ENCODE measurements around the gene GCLM.
"Not testable (repeated sequence)": the region's sequence is repeated elsewhere in the genome, so short reads cannot be mapped to it uniquely, and the experiment has no call there.

The GCLM gene

GRCh38 chr1:93888900-93889299 is 20.3 kb downstream of the GCLM start:
- DNase-seq: no peak

- DNase-seq: no peak
Observed at GRCh38 chr1:93882269-93882668, 27.0 kb downstream of the GCLM start.

- DNase-seq: no peak
Observed at GRCh38 chr1:93880731-93881130, 28.5 kb downstream of the GCLM start.

- peak; percentile 94 for DNase-seq
Observed at GRCh38 chr1:93878889-93879586, 30.2 kb downstream of the GCLM start, which contains the start of gene DNTTIP2. TSS of gene DNTTIP2 (minus strand) at chr1:93879206. CDS start at chr1:93879148, 58 bp downstream.

- peak; percentile 68 for DNase-seq
Observed at GRCh38 chr1:93878501-93878888, 30.7 kb downstream of the GCLM start.

- no peak for DNase-seq
Observed at GRCh38 chr1:93877529-93877928, 31.7 kb downstream of the GCLM start.

DNA sequence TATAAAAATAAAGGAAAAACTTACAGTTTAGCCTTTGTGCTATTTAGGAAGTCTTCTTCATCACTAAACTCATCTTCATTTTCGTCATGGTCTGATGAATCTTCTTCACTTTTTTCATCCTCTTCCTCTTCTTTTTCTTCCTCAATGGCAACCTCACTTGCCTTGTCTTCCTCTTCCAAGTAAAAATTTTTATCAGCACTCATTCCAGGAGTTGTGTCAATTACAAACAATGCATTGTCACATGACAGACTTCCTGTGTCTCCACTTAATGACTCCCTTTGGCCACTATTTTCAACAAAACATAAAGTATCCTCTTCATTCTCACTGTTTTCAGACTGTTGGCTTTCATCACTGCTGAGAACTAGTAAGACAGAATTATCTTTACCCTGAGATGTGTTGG is 33.0 kb downstream of the GCLM start:
- no peak for DNase-seq

GRCh38 chr1:93874025-93874651 is 35.1 kb downstream of the GCLM start:
- peak; percentile 39 for DNase-seq

- DNase-seq: no peak
Observed at GRCh38 chr1:93871366-93871765, 37.9 kb downstream of the GCLM start.

DNA sequence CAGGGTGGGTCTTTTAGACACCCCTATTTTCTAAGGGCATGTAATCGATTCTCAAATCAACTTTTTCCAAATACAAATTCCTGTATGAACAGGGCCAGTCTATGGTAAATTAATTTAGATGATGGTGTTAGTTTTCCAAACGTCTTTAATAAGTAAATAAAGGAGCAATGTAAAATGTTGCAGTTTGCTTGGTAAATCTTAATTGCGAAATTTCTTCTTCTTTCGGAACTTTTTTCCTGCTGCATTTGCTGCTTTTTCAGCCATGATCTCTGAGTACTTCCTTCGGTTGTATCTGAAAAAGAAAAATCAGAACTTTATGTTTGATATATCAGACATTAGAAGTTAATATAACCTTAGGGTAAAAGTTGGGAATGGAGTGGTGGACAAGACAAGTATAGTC is 39.6 kb downstream of the GCLM start:
- DNase-seq: no peak

DNA sequence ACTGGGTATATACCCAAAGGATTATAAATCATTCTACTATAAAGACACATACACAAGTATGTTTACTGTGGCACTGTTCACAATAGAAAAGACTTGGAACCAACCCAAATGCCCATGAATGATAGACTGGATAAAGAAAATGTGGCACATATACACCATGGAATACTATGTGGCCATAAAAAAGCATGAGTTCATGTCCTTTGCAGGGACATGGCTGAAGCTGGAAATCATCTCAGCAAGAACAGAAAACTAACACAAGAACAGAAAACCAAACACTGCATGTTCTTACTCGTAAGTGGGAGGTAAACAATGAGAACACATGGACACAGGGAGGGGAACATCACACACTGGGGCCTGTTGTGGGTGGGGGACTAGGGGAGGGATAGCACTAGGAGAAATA is 40.7 kb downstream of the GCLM start:
- DNase-seq: not testable (repeated sequence)

- no peak for DNase-seq
Observed at GRCh38 chr1:93865253-93865652, 44.0 kb downstream of the GCLM start.

GRCh38 chr1:93864175-93864574 is 45.1 kb downstream of the GCLM start:
- no peak for DNase-seq

DNA sequence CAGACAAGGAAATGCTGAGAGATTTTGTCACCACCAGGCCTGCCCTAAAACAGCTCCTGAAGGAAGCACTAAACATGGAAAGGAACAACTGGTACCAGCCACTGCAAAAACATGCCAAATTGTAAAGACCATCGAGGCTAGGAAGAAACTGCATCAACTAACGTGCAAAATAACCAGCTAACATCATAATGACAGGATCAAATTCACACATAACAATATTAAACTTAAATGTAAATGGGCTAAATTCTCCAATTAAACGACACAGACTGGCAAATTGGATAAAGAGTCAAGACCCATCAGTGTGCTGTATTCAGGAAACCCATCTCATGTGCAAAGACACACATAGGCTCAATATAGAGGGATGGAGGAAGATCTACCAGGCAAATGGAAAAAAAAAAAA is 51.6 kb downstream of the GCLM start:
- not testable (repeated sequence) for DNase-seq

GRCh38 chr1:93855983-93856382 is 53.2 kb downstream of the GCLM start:
- not testable (repeated sequence) for DNase-seq

DNA sequence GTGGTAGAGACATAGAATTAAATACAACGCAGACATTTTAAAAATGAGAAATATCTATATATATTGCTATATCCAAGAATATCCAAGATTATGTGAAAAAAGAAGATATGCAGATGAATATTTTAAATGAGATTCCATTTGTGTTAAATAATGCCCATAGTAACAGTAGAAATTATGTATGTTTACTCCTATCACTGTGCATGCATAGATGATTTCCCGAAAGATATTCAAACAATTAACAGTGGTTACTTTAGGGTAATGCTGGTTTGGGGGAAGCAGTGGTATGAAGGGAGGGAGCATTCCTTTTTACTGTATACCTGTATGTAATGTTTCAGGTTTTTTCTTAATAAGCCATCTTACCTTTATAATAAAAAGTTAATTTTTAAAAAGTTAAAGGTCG is 55.3 kb downstream of the GCLM start:
- DNase-seq: no peak

DNA sequence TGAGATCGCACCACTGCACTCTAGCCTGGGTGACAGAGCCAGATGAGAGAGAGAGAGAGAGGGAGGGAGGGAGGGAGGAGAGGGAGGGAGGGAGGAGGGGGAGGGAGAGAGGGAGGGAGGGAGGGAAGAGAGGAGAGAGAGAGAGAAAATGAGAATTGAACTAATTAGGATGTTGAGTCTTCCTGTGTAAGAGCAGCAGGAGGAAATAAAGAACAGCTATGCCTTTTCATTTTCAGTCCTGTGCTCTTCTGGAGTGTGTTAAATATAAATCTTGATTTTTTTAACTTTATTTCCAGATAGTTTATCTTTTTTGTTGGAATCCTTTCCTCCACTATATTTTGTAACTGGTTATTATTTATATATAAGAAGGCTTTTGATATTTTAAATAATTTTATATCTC is 57.4 kb downstream of the GCLM start:
- DNase-seq: no peak

DNA sequence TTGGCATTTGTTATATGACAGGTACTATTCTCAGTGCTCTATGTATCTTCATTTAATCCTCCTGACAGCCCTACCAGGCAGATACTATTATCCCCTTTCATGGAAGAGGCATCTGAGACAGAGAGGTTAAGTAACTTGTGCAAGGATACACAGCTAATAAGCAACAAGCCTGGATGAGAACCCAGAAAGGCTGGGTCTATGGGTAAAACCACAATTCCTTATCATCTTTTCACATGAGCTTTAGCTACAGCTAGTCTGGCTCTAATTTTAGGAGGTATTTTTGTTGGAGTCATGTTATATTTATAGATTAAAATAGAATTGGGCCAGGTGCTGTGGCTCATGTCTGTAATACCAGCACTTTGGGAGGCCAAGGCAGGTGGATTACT is 57.9 kb downstream of the GCLM start:
- DNase-seq: no peak

DNA sequence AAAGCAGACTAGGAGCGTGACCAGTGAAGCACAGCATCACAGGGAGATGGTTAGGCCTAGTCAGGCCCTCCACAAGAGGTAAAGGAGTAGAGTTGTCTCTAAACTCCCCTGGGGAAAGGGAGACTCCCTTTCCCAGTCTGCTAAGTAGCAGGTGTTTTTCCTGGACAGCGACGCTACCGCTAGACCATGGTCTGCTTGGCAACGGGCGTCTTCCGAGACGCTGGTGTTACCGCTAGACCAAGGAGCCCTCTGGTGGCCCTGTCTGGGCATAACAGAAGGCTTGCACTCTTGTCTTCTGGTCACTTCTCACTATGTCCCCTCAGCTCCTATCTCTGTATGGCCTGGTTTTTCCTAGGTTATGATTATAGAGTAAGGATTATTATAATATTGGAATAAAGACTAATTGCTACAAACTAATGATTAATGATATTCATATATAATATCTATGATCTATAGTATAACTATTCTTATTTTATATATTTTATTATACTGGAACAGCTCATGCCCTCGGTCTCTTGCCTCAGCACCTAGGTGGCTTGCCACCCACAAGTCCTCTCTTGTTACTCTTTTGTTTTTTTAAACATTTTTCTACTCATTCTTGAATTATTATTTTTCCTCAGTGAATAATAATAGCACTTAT is 58.4 kb downstream of the GCLM start:
- DNase-seq: peak; percentile 33

DNA sequence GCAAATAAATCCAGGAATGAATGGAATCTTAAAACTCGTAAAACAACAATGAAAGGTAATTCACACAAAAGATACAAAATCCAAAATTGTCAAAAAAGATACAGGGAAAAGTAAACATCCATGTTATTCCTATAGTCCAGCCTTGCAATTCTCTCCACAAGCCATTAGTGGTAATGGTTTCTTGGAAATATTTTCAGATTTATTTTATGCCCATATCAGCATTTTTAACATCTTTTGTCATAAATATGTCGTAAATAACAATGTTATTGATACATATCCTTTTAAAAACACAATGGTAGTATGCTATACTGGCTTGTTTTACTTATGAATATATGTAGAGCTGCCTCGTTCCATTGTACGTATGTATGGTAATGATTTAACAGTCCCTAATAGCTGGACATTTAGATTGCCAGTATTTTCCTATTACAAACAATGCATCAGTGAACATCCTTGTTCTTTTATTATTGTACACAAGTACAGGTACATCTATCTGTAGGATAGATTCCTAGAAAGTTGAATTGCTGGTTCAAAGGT is 60.8 kb downstream of the GCLM start:
- DNase-seq: no peak

DNA sequence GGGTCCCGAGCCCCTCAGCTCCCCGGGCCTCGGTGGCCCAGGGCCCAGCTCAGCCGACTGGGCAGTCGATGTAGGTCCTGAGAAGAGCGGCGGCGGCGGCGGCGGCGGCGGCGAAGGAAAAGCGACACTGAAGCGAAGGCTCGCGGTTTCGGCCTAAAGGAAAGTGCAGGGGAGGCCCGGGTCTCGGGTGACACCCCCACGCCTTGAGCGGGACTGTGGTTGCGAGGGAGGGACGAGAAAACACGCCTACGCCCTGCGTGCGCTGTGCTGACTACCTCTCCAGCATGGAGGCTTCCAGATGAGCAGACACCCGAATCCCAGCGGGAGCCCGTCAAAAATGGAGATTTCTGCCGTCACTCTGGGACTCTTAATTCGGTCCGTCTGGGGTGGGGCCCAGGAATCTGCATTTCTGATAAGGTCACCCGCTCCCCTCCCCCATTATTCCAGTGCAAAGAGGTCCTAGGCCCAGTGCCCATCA is 61.4 kb downstream of the GCLM start:
- peak; percentile 60 for DNase-seq

GRCh38 chr1:93846992-93847810 is 62.0 kb downstream of the GCLM start:
- DNase-seq: peak; percentile 84
